ENCODE data around the gene PCDHB8.

- TF ChIP-seq, protein P1, sequence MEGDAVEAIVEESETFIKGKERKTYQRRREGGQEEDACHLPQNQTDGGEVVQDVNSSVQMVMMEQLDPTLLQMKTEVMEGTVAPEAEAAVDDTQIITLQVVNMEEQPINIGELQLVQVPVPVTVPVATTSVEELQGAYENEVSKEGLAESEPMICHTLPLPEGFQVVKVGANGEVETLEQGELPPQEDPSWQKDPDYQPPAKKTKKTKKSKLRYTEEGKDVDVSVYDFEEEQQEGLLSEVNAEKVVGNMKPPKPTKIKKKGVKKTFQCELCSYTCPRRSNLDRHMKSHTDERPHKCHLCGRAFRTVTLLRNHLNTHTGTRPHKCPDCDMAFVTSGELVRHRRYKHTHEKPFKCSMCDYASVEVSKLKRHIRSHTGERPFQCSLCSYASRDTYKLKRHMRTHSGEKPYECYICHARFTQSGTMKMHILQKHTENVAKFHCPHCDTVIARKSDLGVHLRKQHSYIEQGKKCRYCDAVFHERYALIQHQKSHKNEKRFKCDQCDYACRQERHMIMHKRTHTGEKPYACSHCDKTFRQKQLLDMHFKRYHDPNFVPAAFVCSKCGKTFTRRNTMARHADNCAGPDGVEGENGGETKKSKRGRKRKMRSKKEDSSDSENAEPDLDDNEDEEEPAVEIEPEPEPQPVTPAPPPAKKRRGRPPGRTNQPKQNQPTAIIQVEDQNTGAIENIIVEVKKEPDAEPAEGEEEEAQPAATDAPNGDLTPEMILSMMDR (IDR thresholded peaks at IDR 0.05): peak; percentile 84
- TF ChIP-seq POLR2AphosphoS5 (IDR thresholded peaks at IDR 0.05; ENCODE audit: low read depth, low read length) (no peak), TCF7L2 (IDR thresholded peaks at IDR 0.05; ENCODE audit: low read depth, low read length) (no peak), SIN3A (IDR thresholded peaks at IDR 0.05; ENCODE audit: borderline replicate concordance, insufficient read depth, low read depth, low read length) (no peak)
These were observed 21.8 kb upstream of the PCDHB8 start for GRCh38 chr5:141155540-141156374.

All from Panc1 (cell line).